Measurements from ENCODE around the gene CD79B.

The CD79B gene

DNA sequence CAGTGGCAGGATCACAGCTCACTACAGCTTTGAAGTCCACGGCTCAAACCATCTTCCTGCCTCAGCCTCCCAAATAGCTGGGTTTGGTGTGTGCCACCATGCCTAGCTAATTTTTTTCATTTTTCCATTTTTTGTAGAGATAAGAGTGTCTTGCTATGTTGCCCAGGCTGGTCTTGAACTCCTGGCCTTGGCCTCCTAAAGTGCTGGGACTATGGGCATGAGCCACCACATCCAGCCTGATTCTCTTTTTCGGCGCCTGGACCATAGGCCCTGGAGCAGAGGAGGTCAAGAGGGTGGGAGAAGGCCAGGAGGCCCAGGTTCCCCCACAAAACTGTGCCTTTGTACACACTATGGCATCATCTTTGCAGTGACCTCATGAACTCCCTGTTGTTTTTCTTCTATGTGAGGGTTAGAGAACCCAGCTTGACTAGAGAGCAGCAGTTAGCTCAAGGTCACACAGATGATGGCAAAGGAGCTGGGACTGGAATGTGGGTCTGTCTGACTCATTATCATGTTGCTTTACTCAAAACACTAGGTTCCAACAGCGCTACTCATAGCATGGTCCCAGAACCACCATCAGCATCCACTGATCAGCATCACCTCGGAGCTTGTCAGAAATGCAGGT is 24.3 kb upstream of the CD79B start:
- H3K4me1 ChIP-seq (ENCODE audit: low read depth, poor library complexity, severe bottlenecking), result no peaks in the 10 kb centered on the region
- no peak overlapping the region for H3K4me3 ChIP-seq (IDR thresholded peaks at IDR 0.05; ENCODE audit: insufficient read depth, low read depth, low read length)
- no peaks in the 10 kb centered on the region for H3K36me3 ChIP-seq (ENCODE audit: insufficient read depth)
- no peaks in the 10 kb centered on the region for H3K79me2 ChIP-seq (ENCODE audit: insufficient read depth, low read depth)
- H3K27me3 ChIP-seq (ENCODE audit: insufficient read depth, low read depth), result no peaks in the 10 kb centered on the region
- H4K20me1 ChIP-seq (ENCODE audit: insufficient read depth), result no peaks in the 10 kb centered on the region
- TF ChIP-seq, protein P1, sequence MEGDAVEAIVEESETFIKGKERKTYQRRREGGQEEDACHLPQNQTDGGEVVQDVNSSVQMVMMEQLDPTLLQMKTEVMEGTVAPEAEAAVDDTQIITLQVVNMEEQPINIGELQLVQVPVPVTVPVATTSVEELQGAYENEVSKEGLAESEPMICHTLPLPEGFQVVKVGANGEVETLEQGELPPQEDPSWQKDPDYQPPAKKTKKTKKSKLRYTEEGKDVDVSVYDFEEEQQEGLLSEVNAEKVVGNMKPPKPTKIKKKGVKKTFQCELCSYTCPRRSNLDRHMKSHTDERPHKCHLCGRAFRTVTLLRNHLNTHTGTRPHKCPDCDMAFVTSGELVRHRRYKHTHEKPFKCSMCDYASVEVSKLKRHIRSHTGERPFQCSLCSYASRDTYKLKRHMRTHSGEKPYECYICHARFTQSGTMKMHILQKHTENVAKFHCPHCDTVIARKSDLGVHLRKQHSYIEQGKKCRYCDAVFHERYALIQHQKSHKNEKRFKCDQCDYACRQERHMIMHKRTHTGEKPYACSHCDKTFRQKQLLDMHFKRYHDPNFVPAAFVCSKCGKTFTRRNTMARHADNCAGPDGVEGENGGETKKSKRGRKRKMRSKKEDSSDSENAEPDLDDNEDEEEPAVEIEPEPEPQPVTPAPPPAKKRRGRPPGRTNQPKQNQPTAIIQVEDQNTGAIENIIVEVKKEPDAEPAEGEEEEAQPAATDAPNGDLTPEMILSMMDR (conservative IDR thresholded peaks at IDR 0.05; ENCODE audit: low read depth, low read length), result no peak
- no peak overlapping the region for H2AFZ ChIP-seq (ENCODE audit: low read depth)
- H3K27ac ChIP-seq, result no peak overlapping the region
- no peak overlapping the region for H3K4me2 ChIP-seq
- H3K9ac ChIP-seq, result no peak overlapping the region

DNA sequence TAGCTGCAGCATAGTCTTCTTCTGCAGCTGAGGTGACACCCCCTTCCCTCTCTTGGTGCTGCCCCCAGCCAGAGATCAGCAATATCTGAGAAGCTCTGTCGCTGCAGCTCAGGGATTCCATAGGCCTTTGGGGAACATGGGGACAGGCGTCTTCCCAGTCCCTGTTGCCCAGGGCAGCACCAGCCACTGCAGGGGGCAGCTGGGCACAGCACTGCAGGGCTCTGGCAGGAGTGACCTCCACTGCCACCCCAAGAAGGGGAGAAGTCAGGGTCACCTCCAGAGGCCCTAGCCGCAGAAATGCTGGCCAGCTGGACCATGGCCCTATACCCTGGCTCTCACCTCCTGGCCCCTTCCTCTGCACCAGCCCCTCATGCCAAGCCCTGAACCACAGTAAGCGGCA is 23.7 kb upstream of the CD79B start:
- H3K4me1 ChIP-seq (ENCODE audit: low read depth, poor library complexity, severe bottlenecking), result no peaks in the 10 kb centered on the region
- no peaks in the 10 kb centered on the region for H3K79me2 ChIP-seq (ENCODE audit: insufficient read depth, low read depth)
- TF ChIP-seq, protein P1 (conservative IDR thresholded peaks at IDR 0.05; ENCODE audit: low read depth, low read length), result no peak
- H3K27me3 ChIP-seq (ENCODE audit: insufficient read depth, low read depth), result 0 out of 2 replicates have a peak, but pooled peaks cover 3% of the 10 kb centered on the region
- H3K9ac ChIP-seq, result no peak overlapping the region
- no peak overlapping the region for H3K27ac ChIP-seq
- no peak overlapping the region for H3K4me2 ChIP-seq
- no peaks in the 10 kb centered on the region for H3K36me3 ChIP-seq (ENCODE audit: insufficient read depth)
- no peaks in the 10 kb centered on the region for H4K20me1 ChIP-seq (ENCODE audit: insufficient read depth)
- no peak overlapping the region for H2AFZ ChIP-seq (ENCODE audit: low read depth)
- H3K4me3 ChIP-seq (IDR thresholded peaks at IDR 0.05; ENCODE audit: insufficient read depth, low read depth, low read length), result no peak overlapping the region

DNA sequence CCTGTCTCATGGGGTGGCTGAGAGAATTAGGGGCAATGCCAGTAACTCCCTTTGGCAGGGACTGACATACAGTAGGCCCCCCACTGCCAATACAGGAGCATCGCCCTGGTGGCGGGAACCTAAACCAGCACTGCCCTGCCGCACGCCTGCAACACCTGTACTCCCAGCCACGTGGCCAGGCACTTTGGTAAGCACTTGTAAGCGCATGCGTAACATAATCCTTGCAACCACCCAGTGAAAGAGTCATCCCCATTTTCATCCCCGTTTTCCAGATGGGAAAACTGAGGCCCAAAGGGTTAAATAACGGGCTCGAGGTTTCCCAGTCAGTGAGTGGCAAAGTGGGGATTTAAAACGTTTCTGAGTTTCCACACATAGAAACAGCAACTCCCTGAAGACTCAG is 23.1 kb upstream of the CD79B start:
- TF ChIP-seq, protein P1 (conservative IDR thresholded peaks at IDR 0.05; ENCODE audit: low read depth, low read length), result no peak
- Histone ChIP-seq H3K9ac (no peak overlapping the region), H2AFZ (ENCODE audit: low read depth) (no peak overlapping the region), H3K4me2 (no peak overlapping the region), H3K79me2 (ENCODE audit: insufficient read depth, low read depth) (no peaks in the 10 kb centered on the region), H4K20me1 (ENCODE audit: insufficient read depth) (no peaks in the 10 kb centered on the region), H3K27me3 (ENCODE audit: insufficient read depth, low read depth) (0 out of 2 replicates have a peak, but pooled peaks cover 6% of the 10 kb centered on the region), H3K4me1 (ENCODE audit: low read depth, poor library complexity, severe bottlenecking) (no peaks in the 10 kb centered on the region), H3K27ac (no peak overlapping the region), H3K4me3 (IDR thresholded peaks at IDR 0.05; ENCODE audit: insufficient read depth, low read depth, low read length) (no peak overlapping the region), H3K36me3 (ENCODE audit: insufficient read depth) (no peaks in the 10 kb centered on the region)

DNA sequence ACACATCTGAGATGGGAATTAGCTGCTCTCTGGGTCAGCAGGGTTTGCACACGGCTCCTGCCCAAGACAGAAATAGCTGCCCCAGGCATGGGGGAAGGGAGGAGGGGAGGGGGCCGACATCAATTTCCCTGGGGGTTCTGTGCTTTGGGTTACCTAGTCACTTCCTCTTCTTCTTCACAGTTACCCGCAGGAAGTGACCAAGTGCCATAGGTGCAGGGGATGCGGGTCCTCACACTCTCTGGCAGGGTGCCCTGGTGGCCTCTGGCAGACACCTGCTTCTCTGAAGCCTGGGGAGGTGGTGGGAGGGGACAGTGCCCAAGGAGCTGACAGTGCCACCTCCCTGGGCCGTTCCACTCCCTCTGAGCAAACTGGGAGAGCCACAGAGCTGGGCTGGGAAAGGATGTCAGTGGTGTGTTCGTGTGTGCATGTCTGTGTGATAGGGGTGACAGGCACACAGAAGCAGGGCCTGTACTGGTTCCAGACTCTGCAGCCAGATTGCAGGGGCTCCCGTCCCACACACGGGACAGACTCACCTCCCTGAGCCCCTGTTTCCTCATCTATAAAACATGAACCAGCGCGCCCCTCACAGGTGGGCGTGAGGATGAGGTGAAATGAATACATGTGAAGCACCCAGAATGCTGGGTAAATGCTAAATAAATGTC is 22.4 kb upstream of the CD79B start:
- H4K20me1 ChIP-seq (ENCODE audit: insufficient read depth), result no peaks in the 10 kb centered on the region
- H3K4me1 ChIP-seq (ENCODE audit: low read depth, poor library complexity, severe bottlenecking), result no peaks in the 10 kb centered on the region
- TF ChIP-seq, protein P1 (conservative IDR thresholded peaks at IDR 0.05; ENCODE audit: low read depth, low read length), result no peak
- no peak overlapping the region for H3K9ac ChIP-seq
- H3K27me3 ChIP-seq (ENCODE audit: insufficient read depth, low read depth), result peaks cover 6% of the 10 kb centered on the region; the same call in 1 of the 2 replicates
- no peak overlapping the region for H3K27ac ChIP-seq
- H3K4me3 ChIP-seq (IDR thresholded peaks at IDR 0.05; ENCODE audit: insufficient read depth, low read depth, low read length), result no peak overlapping the region
- H2AFZ ChIP-seq (ENCODE audit: low read depth), result no peak overlapping the region
- no peaks in the 10 kb centered on the region for H3K79me2 ChIP-seq (ENCODE audit: insufficient read depth, low read depth)
- no peaks in the 10 kb centered on the region for H3K36me3 ChIP-seq (ENCODE audit: insufficient read depth)
- no peak overlapping the region for H3K4me2 ChIP-seq

Measured in KMS-11 (cell line).